Thyroid gland (tissue), 4 donors: Measurements from ENCODE around the gene DLG1.

ENCODE experiments used
- POLR2A ChIP-seq, 2 donors: fragments of 450-650 bp; IDR thresholded peaks; one replicate each; pipeline ENCODE4 v1.6.1; 2017; ENCODE audit warnings: antibody characterized with exemption in 2 of 2, mild to moderate bottlenecking in 2 of 2, moderate library complexity in 1 of 2
- TF ChIP-seq, protein P1 (sequence below), 6 experiments: fragments of 200-600 bp in 3 of 6; fragments of 450-650 bp in 3 of 6; sonication (generic) in 3 of 6; IDR thresholded peaks; one replicate each; pipeline ENCODE4 v1.5.1; 2016 to 2019; ENCODE audit warnings: antibody characterized with exemption in 6 of 6, mild to moderate bottlenecking in 2 of 6, inconsistent platforms in 1 of 6, moderate library complexity in 1 of 6

DNA sequence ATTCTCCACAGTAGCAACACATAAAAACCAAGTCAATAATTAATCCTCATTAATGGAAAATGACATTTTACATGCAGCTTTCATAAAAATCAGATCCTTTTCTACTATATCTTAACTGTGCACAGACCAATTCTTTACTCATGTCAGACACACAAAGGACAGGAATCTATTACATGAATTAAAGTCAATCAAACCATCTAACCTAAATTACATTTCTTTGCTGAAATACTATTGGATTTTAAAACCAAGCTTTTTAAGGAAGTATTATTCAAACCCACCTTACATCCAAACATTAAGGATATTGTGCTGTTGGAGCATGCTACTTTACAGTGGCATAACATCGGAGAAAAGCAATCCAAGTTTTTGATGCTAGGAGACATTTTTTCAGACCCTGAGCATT, 72.8 kb downstream of the DLG1 start:
- TF ChIP-seq POLR2A (IDR thresholded peaks at IDR 0.05) = no peak
- TF ChIP-seq, protein P1, sequence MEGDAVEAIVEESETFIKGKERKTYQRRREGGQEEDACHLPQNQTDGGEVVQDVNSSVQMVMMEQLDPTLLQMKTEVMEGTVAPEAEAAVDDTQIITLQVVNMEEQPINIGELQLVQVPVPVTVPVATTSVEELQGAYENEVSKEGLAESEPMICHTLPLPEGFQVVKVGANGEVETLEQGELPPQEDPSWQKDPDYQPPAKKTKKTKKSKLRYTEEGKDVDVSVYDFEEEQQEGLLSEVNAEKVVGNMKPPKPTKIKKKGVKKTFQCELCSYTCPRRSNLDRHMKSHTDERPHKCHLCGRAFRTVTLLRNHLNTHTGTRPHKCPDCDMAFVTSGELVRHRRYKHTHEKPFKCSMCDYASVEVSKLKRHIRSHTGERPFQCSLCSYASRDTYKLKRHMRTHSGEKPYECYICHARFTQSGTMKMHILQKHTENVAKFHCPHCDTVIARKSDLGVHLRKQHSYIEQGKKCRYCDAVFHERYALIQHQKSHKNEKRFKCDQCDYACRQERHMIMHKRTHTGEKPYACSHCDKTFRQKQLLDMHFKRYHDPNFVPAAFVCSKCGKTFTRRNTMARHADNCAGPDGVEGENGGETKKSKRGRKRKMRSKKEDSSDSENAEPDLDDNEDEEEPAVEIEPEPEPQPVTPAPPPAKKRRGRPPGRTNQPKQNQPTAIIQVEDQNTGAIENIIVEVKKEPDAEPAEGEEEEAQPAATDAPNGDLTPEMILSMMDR (IDR thresholded peaks at IDR 0.05) = no peak
